ENCODE results near the gene ASB2.

- TF ChIP-seq CTCF (conservative IDR thresholded peaks at IDR 0.05 in 1 of 2, IDR thresholded peaks at IDR 0.05 in 1 of 2; ENCODE audit: low read depth in 1 of 2, low read length in 2 of 2), result no peak
- TF ChIP-seq EZH2 (IDR thresholded peaks at IDR 0.05; ENCODE audit: low read length, missing control alignments), result no peak
These were observed 15.3 kb upstream of the ASB2 start for GRCh38 chr14:93991649-93992048.
